Fibroblast of lung (primary cell): Measurements from ENCODE around the gene DHFR.

Experiments
- CTCF ChIP-seq, 2 donors: IDR thresholded peaks in 1 of 2; conservative IDR thresholded peaks in 1 of 2; 1 replicate in 1 of 2; 2 replicates in 1 of 2; pipeline ENCODE4 v1.5.1; 2011 to 2012; ENCODE audit warnings: low read length in 2 of 2, control low read depth in 1 of 2, inconsistent platforms in 1 of 2, low read depth in 1 of 2, mild to moderate bottlenecking in 1 of 2
- EZH2 ChIP-seq: IDR thresholded peaks from 2 replicates; pipeline ENCODE4 v1.5.1; 2012; ENCODE audit warnings: low read length, control low read depth, mild to moderate bottlenecking; ENCODE audit errors: missing control alignments

- TF ChIP-seq CTCF (conservative IDR thresholded peaks at IDR 0.05 in 1 of 2, IDR thresholded peaks at IDR 0.05 in 1 of 2; ENCODE audit: low read depth in 1 of 2, low read length in 2 of 2) (no peak), EZH2 (no peak)
These were observed 39.4 kb downstream of the DHFR start for GRCh38 chr5:80615266-80615914.
